RCC 7860 (cell line): ENCODE measurements around the gene PGA5.
"Not testable (repeated sequence)": the region's sequence is repeated elsewhere in the genome, so short reads cannot be mapped to it uniquely, and the experiment has no call there.

ENCODE experiments used
- DNase-seq: peaks from one replicate; pipeline ENCODE4 v3.0.0-alpha.2; 2015; ENCODE audit warnings: low spot score
- FAIRE-seq: peaks from 2 replicates; lab custom pipeline; 2012; peaks lifted over from hg19 to GRCh38; lab: Jason Lieb, UNC

Gene PGA5

GRCh38 chr11:61222692-61223091 is 18.3 kb upstream of the PGA5 start:
- FAIRE-seq, DNase-seq: not testable (repeated sequence)

GRCh38 chr11:61226457-61227137 is 14.4 kb upstream of the PGA5 start:
- not testable (repeated sequence) for DNase-seq, FAIRE-seq

- not testable (repeated sequence) for FAIRE-seq, DNase-seq
These were observed 11.5 kb upstream of the PGA5 start for GRCh38 chr11:61229458-61229857.

GRCh38 chr11:61231033-61231432 is 9.9 kb upstream of the PGA5 start:
- not testable (repeated sequence) for DNase-seq, FAIRE-seq

GRCh38 chr11:61231585-61231984 is 9.4 kb upstream of the PGA5 start:
- not testable (repeated sequence) for FAIRE-seq, DNase-seq

GRCh38 chr11:61232548-61233145 is 8.3 kb upstream of the PGA5 start:
- FAIRE-seq, DNase-seq: not testable (repeated sequence)

- not testable (repeated sequence) for FAIRE-seq, DNase-seq
These were observed 3.8 kb upstream of the PGA5 start for GRCh38 chr11:61237130-61237529.

- FAIRE-seq, DNase-seq: not testable (repeated sequence)
These were observed 687 bp upstream of the PGA5 start for GRCh38 chr11:61240288-61240687.

- FAIRE-seq, DNase-seq: not testable (repeated sequence)
These were observed 551 bp downstream of the PGA5 start for GRCh38 chr11:61241526-61241925.

GRCh38 chr11:61245284-61245964 is 4.4 kb downstream of the PGA5 start:
- not testable (repeated sequence) for FAIRE-seq, DNase-seq

- not testable (repeated sequence) for FAIRE-seq, DNase-seq
These were observed 7.1 kb downstream of the PGA5 start for GRCh38 chr11:61248071-61248470.

GRCh38 chr11:61249201-61249600 is 8.2 kb downstream of the PGA5 start:
- not testable (repeated sequence) for DNase-seq, FAIRE-seq

GRCh38 chr11:61250796-61251765 is 10.1 kb downstream of the PGA5 start:
- DNase-seq, FAIRE-seq: not testable (repeated sequence)

GRCh38 chr11:61252332-61252731 is 11.4 kb downstream of the PGA5 start:
- not testable (repeated sequence) for DNase-seq, FAIRE-seq

GRCh38 chr11:61254403-61255025 is 13.5 kb downstream of the PGA5 start:
- DNase-seq = peak; percentile 32
- no peak for FAIRE-seq

GRCh38 chr11:61256710-61257482 is 15.9 kb downstream of the PGA5 start:
- no peak for FAIRE-seq
- DNase-seq = no peak

GRCh38 chr11:61258546-61258945 is 17.6 kb downstream of the PGA5 start:
- DNase-seq (no peak), FAIRE-seq (no peak)

- FAIRE-seq (no peak), DNase-seq (no peak)
These were observed 18.4 kb downstream of the PGA5 start for GRCh38 chr11:61259363-61259762.

- DNase-seq = no peak
- no peak for FAIRE-seq
These were observed 23.4 kb downstream of the PGA5 start for GRCh38 chr11:61264371-61264770.
